K562 (cell line): ENCODE data around the gene LRRC51. TPM values are rescaled to one million over a fixed set of nuclear protein-coding genes. Genes with fewer than 3 reads are reported as not detected.
A peak's percentile ranks its signal among the peaks of the same experiment; 100 is the strongest.

Source experiments
- CBFA2T2 ChIP-seq: fragments of 450-650 bp; conservative IDR thresholded peaks from 2 replicates; pipeline ENCODE4 v1.6.1; 2017; ENCODE audit warnings: mild to moderate bottlenecking
- GABPB1 ChIP-seq: sonication (generic); formaldehyde crosslinking; IDR thresholded peaks from 2 replicates; pipeline ENCODE4 v1.8.0; 2022; ENCODE audit warnings: mild to moderate bottlenecking, missing genetic modification reagents
- HDGF ChIP-seq: fragments of 450-650 bp; IDR thresholded peaks from 2 replicates; pipeline ENCODE4 v1.6.1; 2016
- NR2C1 ChIP-seq, 2 experiments: fragments of 450-650 bp; IDR thresholded peaks; 2 replicates each; pipeline ENCODE4 v1.6.1; 2017; ENCODE audit warnings: mild to moderate bottlenecking in 2 of 2, antibody characterized with exemption in 1 of 2, inconsistent platforms in 1 of 2, missing compliant biosample characterization in 1 of 2, missing genetic modification characterization in 1 of 2
- NR4A1 ChIP-seq, 2 experiments: fragments of 250-450 bp in 1 of 2; fragments of 450-650 bp in 1 of 2; sonication (Bioruptor Pico) in 1 of 2; IDR thresholded peaks; 2 replicates each; pipeline versions ENCODE4 v1.4.0 to v1.6.1; 2016 to 2020; ENCODE audit warnings: mild to moderate bottlenecking in 2 of 2, missing compliant biosample characterization in 1 of 2, missing genetic modification characterization in 1 of 2, moderate library complexity in 1 of 2
- PHB ChIP-seq: fragments of 250-450 bp; sonication (Bioruptor Pico); IDR thresholded peaks from 2 replicates; pipeline ENCODE4 v1.5.0; 2021
- STAT5A ChIP-seq: IDR thresholded peaks from 2 replicates; pipeline ENCODE4 v1.6.1; 2012; ENCODE audit warnings: low read length, inconsistent platforms, borderline replicate concordance
- ZBTB7A ChIP-seq: IDR thresholded peaks from 2 replicates; pipeline ENCODE4 v1.6.1; 2011; ENCODE audit warnings: low read depth, mild to moderate bottlenecking, low read length, moderate library complexity, borderline replicate concordance; ENCODE audit not compliant: control insufficient read depth
- ZNF184 ChIP-seq: sonication (generic); formaldehyde crosslinking; IDR thresholded peaks from 2 replicates; pipeline ENCODE4 v1.5.0; 2020; ENCODE audit warnings: missing genetic modification reagents
- polyA plus RNA-seq, 8 experiments: library from polyadenylated mRNA; depleted of rRNA in 4 of 8; stranded (reverse) in 5 of 8; unstranded in 3 of 8; fragments of >200 nt; fragmentation: Nextera tagmentation in 2 of 8; fragmentation: Illumina TruSeq in 1 of 8; extraction: Ambion mirVana in 2 of 8; extraction: Trizol in 1 of 8; gene quantifications; 2 replicates each; pipeline versions ENCODE4 v1.2.1 to v1.2.3, GENCODE V29; 2011 to 2014; ENCODE audit warnings: inconsistent platforms in 1 of 8, missing spikeins in 1 of 8
- total RNA-seq, 7 experiments: library from RNA; depleted of rRNA in 6 of 7; stranded (reverse); fragments of >200 nt in 6 of 7; fragmentation: Illumina TruSeq in 2 of 7; extraction: Trizol in 2 of 7; gene quantifications; 2 replicates each; pipeline versions ENCODE4 v1.2.1 to v1.2.3, GENCODE V29; 2011 to 2021; ENCODE audit warnings: low replicate concordance in 1 of 7
- TF ChIP-seq, protein P1 (sequence below): fragments of 250-450 bp; sonication (Bioruptor Pico); IDR thresholded peaks from 2 replicates; pipeline ENCODE4 v1.4.0; 2020
- TF ChIP-seq, protein P2 (sequence below): fragments of 200-800 bp; sonication (Bioruptor generic); IDR thresholded peaks from 2 replicates; pipeline ENCODE4 v1.6.1; 2017; ENCODE audit warnings: missing genetic modification characterization, missing compliant biosample characterization
- TF ChIP-seq, protein P3 (sequence below): sonication (generic); formaldehyde crosslinking; IDR thresholded peaks from 2 replicates; pipeline ENCODE4 v1.8.0; 2023; ENCODE audit warnings: mild to moderate bottlenecking, missing genetic modification reagents
- TF ChIP-seq, protein P4 (sequence below): fragments of 250-450 bp; sonication (Bioruptor Pico); IDR thresholded peaks from 2 replicates; pipeline ENCODE4 v1.4.0; 2020; ENCODE audit warnings: mild to moderate bottlenecking, moderate library complexity
- TF ChIP-seq, protein P5 (sequence below): fragments of 250-450 bp; sonication (Bioruptor Pico); IDR thresholded peaks from 2 replicates; pipeline ENCODE4 v1.4.0; 2020; ENCODE audit warnings: borderline replicate concordance
- TF ChIP-seq, protein P6 (sequence below), 2 experiments: fragments of 450-650 bp in 1 of 2; sonication (generic) in 1 of 2; formaldehyde crosslinking in 1 of 2; IDR thresholded peaks in 1 of 2; conservative IDR thresholded peaks in 1 of 2; 2 replicates each; pipeline versions ENCODE4 v1.6.1 to v1.8.1; 2016 to 2023; ENCODE audit warnings: mild to moderate bottlenecking in 2 of 2, moderate library complexity in 2 of 2, inconsistent platforms in 1 of 2, missing genetic modification reagents in 1 of 2

LRRC51 gene
- total and polyA plus RNA-seq, 9 of the 15 experiments (the other 6 are each of a cell fraction or from before 2014, with no cell fraction given): 4.7 to 10.6 (median 5.6) TPM

DNA sequence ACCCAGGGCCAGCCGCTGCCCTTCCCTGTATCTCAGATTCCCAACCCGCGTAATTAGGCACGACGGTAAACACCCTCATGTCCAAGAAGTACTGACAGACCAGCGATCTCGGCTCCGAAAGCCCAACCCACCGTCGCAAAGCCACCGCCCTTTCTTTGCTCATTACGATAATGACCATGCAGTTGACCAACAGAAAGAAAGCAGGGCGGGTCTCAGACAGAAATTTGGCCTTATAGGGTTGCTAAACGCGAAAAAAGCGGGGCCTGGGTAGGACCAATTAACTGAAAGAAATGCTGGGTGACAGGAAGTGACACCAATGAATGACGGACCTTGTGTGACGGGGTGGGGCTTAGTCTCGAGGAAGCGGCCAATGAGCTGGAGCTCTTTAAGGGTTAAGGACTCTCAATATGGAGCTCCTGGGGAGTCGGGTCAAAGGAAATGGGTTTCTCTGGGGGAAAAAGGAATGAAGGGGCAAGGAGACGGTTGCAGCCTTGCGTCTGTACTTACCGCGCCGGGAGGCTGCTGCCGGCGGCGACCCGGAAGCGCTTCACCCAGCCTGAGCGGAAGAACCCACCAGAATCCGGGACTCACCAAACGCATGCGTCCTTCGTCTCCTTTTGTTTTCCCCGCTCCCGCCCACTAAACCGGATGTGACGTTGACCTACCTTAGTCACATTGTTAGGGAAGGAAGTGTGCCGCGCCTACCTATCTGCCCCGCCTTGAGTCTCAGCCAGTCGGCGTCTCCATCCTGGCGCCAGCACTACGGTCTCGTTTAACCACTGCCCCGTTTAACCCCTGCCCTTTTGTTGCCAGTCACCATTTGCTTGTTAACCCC, 31.7 kb downstream of the LRRC51 start, which contains the start of gene ANAPC15 (continued):
- TF ChIP-seq, protein P1, sequence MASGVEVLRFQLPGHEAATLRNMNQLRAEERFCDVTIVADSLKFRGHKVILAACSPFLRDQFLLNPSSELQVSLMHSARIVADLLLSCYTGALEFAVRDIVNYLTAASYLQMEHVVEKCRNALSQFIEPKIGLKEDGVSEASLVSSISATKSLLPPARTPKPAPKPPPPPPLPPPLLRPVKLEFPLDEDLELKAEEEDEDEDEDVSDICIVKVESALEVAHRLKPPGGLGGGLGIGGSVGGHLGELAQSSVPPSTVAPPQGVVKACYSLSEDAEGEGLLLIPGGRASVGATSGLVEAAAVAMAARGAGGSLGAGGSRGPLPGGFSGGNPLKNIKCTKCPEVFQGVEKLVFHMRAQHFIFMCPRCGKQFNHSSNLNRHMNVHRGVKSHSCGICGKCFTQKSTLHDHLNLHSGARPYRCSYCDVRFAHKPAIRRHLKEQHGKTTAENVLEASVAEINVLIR: peak; percentile 82
- TF ChIP-seq ZNF184 (CRISPR knock-in tag) (no peak), GABPB1 (peak; percentile 98), PHB (CRISPR knock-in tag) (no peak), ZBTB7A (no peak; the same call in 1 of the 2 replicates), NR2C1 (IDR thresholded peaks at IDR 0.05) (peak; percentile 100), NR2C1 (tag; IDR thresholded peaks at IDR 0.05) (peak; percentile 99), NR4A1 (CRISPR knock-in tag; IDR thresholded peaks at IDR 0.05) (no peak), NR4A1 (tag; IDR thresholded peaks at IDR 0.05) (no peak), STAT5A (no peak), HDGF (no peak), CBFA2T2 (no peak)
- TF ChIP-seq, protein P2, sequence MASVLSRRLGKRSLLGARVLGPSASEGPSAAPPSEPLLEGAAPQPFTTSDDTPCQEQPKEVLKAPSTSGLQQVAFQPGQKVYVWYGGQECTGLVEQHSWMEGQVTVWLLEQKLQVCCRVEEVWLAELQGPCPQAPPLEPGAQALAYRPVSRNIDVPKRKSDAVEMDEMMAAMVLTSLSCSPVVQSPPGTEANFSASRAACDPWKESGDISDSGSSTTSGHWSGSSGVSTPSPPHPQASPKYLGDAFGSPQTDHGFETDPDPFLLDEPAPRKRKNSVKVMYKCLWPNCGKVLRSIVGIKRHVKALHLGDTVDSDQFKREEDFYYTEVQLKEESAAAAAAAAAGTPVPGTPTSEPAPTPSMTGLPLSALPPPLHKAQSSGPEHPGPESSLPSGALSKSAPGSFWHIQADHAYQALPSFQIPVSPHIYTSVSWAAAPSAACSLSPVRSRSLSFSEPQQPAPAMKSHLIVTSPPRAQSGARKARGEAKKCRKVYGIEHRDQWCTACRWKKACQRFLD (CRISPR knock-in tag): peak; percentile 66; the same call in 1 of the 2 replicates
- TF ChIP-seq, protein P3, sequence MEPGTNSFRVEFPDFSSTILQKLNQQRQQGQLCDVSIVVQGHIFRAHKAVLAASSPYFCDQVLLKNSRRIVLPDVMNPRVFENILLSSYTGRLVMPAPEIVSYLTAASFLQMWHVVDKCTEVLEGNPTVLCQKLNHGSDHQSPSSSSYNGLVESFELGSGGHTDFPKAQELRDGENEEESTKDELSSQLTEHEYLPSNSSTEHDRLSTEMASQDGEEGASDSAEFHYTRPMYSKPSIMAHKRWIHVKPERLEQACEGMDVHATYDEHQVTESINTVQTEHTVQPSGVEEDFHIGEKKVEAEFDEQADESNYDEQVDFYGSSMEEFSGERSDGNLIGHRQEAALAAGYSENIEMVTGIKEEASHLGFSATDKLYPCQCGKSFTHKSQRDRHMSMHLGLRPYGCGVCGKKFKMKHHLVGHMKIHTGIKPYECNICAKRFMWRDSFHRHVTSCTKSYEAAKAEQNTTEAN (CRISPR knock-in tag): no peak
- TF ChIP-seq, protein P4, sequence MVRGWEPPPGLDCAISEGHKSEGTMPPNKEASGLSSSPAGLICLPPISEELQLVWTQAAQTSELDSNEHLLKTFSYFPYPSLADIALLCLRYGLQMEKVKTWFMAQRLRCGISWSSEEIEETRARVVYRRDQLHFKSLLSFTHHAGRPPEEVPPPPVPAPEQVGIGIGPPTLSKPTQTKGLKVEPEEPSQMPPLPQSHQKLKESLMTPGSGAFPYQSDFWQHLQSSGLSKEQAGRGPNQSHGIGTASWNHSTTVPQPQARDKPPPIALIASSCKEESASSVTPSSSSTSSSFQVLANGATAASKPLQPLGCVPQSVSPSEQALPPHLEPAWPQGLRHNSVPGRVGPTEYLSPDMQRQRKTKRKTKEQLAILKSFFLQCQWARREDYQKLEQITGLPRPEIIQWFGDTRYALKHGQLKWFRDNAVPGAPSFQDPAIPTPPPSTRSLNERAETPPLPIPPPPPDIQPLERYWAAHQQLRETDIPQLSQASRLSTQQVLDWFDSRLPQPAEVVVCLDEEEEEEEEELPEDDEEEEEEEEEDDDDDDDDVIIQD: no peak
- TF ChIP-seq, protein P5, sequence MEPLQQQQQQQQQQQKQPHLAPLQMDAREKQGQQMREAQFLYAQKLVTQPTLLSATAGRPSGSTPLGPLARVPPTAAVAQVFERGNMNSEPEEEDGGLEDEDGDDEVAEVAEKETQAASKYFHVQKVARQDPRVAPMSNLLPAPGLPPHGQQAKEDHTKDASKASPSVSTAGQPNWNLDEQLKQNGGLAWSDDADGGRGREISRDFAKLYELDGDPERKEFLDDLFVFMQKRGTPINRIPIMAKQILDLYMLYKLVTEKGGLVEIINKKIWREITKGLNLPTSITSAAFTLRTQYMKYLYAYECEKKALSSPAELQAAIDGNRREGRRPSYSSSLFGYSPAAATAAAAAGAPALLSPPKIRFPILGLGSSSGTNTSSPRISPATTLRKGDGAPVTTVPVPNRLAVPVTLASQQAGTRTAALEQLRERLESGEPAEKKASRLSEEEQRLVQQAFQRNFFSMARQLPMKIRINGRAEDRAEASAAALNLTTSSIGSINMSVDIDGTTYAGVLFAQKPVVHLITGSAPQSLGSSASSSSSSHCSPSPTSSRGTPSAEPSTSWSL (CRISPR knock-in tag): no peak
- TF ChIP-seq, protein P6, sequence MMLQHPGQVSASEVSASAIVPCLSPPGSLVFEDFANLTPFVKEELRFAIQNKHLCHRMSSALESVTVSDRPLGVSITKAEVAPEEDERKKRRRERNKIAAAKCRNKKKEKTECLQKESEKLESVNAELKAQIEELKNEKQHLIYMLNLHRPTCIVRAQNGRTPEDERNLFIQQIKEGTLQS (IDR thresholded peaks at IDR 0.05): no peak
- TF ChIP-seq, protein P6 (CRISPR knock-in tag; conservative IDR thresholded peaks at IDR 0.05): no peak
